SU-DHL-6 (cell line): ENCODE data around the gene VEZT.

Experiments used
- H2AFZ ChIP-seq: fragments of 200-600 bp; sonication (generic); 2 replicates; pipeline ENCODE4 v1.6.1; 2014; ENCODE audit warnings: low read depth, mild to moderate bottlenecking, moderate library complexity, mixed read lengths, antibody characterized with exemption, low read length; ENCODE audit not compliant: severe bottlenecking
- H3F3A ChIP-seq: fragments of 200-600 bp; shearing (Covaris generic); 2 replicates; pipeline ENCODE4 v1.6.0; 2016; ENCODE audit warnings: antibody characterized with exemption, mild to moderate bottlenecking; ENCODE audit not compliant: insufficient read depth
- H3K27ac ChIP-seq: fragments of 200-600 bp; sonication (generic); 2 replicates; pipeline ENCODE4 v1.5.1; 2016; ENCODE audit warnings: low read depth, mild to moderate bottlenecking, low read length, moderate library complexity, mixed read lengths
- H3K27me3 ChIP-seq: fragments of 200-600 bp; sonication (generic), shearing (Covaris generic); 2 replicates; pipeline ENCODE4 v1.6.0; 2014; ENCODE audit warnings: mild to moderate bottlenecking, low read length
- H3K36me3 ChIP-seq: fragments of 200-600 bp; sonication (generic); 2 replicates; pipeline ENCODE4 v1.6.1; 2014; ENCODE audit warnings: mild to moderate bottlenecking, low read length, mixed read lengths
- H3K4me2 ChIP-seq: fragments of 300-600, 200-600 bp; shearing (Covaris generic), sonication (generic); 2 replicates; pipeline ENCODE4 v1.6.0; 2014; ENCODE audit warnings: low read length, low read depth, mild to moderate bottlenecking; ENCODE audit not compliant: poor library complexity, severe bottlenecking
- H3K4me3 ChIP-seq: fragments of 200-600 bp; sonication (generic); 2 replicates; pipeline ENCODE4 v1.5.1; 2014; ENCODE audit warnings: antibody characterized with exemption, low read length, mild to moderate bottlenecking, mixed read lengths; ENCODE audit not compliant: insufficient read depth, poor library complexity, severe bottlenecking
- H3K79me2 ChIP-seq: fragments of 200-600 bp; sonication (generic); 2 replicates; pipeline ENCODE4 v1.6.1; 2014; ENCODE audit warnings: mild to moderate bottlenecking, low read length, moderate library complexity; ENCODE audit not compliant: insufficient read depth
- H3K9ac ChIP-seq: fragments of 200-600 bp; sonication (generic); 2 replicates; pipeline ENCODE4 v1.7.0; 2014; ENCODE audit warnings: mild to moderate bottlenecking, low read length
- H3K9me2 ChIP-seq: fragments of 200-600 bp; sonication (generic); replicated peaks from 2 replicates; pipeline ENCODE4 v1.6.1; 2014; ENCODE audit warnings: low read length; ENCODE audit not compliant: insufficient read depth
- H3K9me3 ChIP-seq: fragments of 200-600 bp; sonication (generic); 2 replicates; pipeline ENCODE4 v1.6.1; 2014; ENCODE audit warnings: low read length, mixed read lengths; ENCODE audit not compliant: insufficient read depth
- H4K20me1 ChIP-seq: fragments of 200-600 bp; sonication (generic); 2 replicates; pipeline ENCODE4 v1.6.1; 2014; ENCODE audit warnings: low read depth, mild to moderate bottlenecking, antibody characterized with exemption, low read length, moderate library complexity, mixed read lengths
- CTCF ChIP-seq: fragments of 200-600 bp; sonication (generic); IDR thresholded peaks from one replicate; pipeline ENCODE4 v1.5.1; 2017; ENCODE audit warnings: antibody characterized with exemption, mild to moderate bottlenecking, low read length, moderate library complexity; ENCODE audit not compliant: insufficient read depth, poor library complexity, severe bottlenecking
- EZH2phosphoT487 ChIP-seq: fragments of 200-600 bp; sonication (generic), shearing (Covaris generic); conservative IDR thresholded peaks from 2 replicates; pipeline ENCODE4 v1.6.1; 2018; ENCODE audit warnings: mild to moderate bottlenecking, antibody characterized with exemption, low read length, moderate library complexity, mixed read lengths

Gene VEZT

GRCh38 chr12:95258803-95259202 is 41.2 kb downstream of the VEZT start:
- Histone ChIP-seq H3K9me2 (no peaks in the 10 kb centered on the region), H3K79me2 (0 out of 2 replicates have a peak, but pooled peaks cover 4% of the 10 kb centered on the region), H3K27me3 (no peaks in the 10 kb centered on the region), H3F3A (no peaks in the 10 kb centered on the region), H3K36me3 (peaks cover 24% of the 10 kb centered on the region), H3K4me3 (no peak overlapping the region), H3K4me2 (no peak overlapping the region), H3K9ac (no peak overlapping the region), H3K9me3 (no peaks in the 10 kb centered on the region), H2AFZ (no peak overlapping the region), H3K27ac (no peak overlapping the region), H4K20me1 (no peaks in the 10 kb centered on the region)
- no peak for TF ChIP-seq EZH2phosphoT487
- TF ChIP-seq CTCF: no peak

GRCh38 chr12:95259368-95259767 is 41.8 kb downstream of the VEZT start:
- TF ChIP-seq CTCF (no peak), EZH2phosphoT487 (no peak)
- Histone ChIP-seq H3K27ac (no peak overlapping the region), H3K27me3 (no peaks in the 10 kb centered on the region), H3K4me2 (no peak overlapping the region), H3K9me2 (no peaks in the 10 kb centered on the region), H3K9me3 (no peaks in the 10 kb centered on the region), H3K36me3 (peaks cover 22% of the 10 kb centered on the region), H3K79me2 (0 out of 2 replicates have a peak, but pooled peaks cover 4% of the 10 kb centered on the region), H2AFZ (no peak overlapping the region), H3K4me3 (no peak overlapping the region), H3K9ac (no peak overlapping the region), H3F3A (no peaks in the 10 kb centered on the region), H4K20me1 (no peaks in the 10 kb centered on the region)

GRCh38 chr12:95261109-95261508 is 43.5 kb downstream of the VEZT start:
- no peaks in the 10 kb centered on the region for H3K9me2 ChIP-seq
- H3K79me2 ChIP-seq: 0 out of 2 replicates have a peak, but pooled peaks cover 4% of the 10 kb centered on the region
- H3K9me3 ChIP-seq: no peaks in the 10 kb centered on the region
- TF ChIP-seq EZH2phosphoT487: no peak
- TF ChIP-seq CTCF: no peak
- H3K27me3 ChIP-seq: no peaks in the 10 kb centered on the region
- no peak overlapping the region for H2AFZ ChIP-seq
- no peaks in the 10 kb centered on the region for H4K20me1 ChIP-seq
- H3K9ac ChIP-seq: no peak overlapping the region
- no peak overlapping the region for H3K4me3 ChIP-seq
- peaks cover 26% of the 10 kb centered on the region for H3K36me3 ChIP-seq
- no peak overlapping the region for H3K27ac ChIP-seq
- no peak overlapping the region for H3K4me2 ChIP-seq
- no peaks in the 10 kb centered on the region for H3F3A ChIP-seq

GRCh38 chr12:95262808-95263207 is 45.2 kb downstream of the VEZT start:
- H3K4me3 ChIP-seq: no peak overlapping the region
- H3F3A ChIP-seq: no peaks in the 10 kb centered on the region
- no peak overlapping the region for H2AFZ ChIP-seq
- H3K27ac ChIP-seq: no peak overlapping the region
- no peak for TF ChIP-seq EZH2phosphoT487
- no peak for TF ChIP-seq CTCF
- no peak overlapping the region for H3K4me2 ChIP-seq
- H3K36me3 ChIP-seq: peaks cover 30% of the 10 kb centered on the region; the same call in 1 of the 2 replicates
- no peak overlapping the region for H3K9ac ChIP-seq
- H3K79me2 ChIP-seq: 0 out of 2 replicates have a peak, but pooled peaks cover 4% of the 10 kb centered on the region
- no peaks in the 10 kb centered on the region for H3K27me3 ChIP-seq
- no peaks in the 10 kb centered on the region for H3K9me3 ChIP-seq
- no peaks in the 10 kb centered on the region for H4K20me1 ChIP-seq
- H3K9me2 ChIP-seq: no peaks in the 10 kb centered on the region
